ENCODE data around the gene RAP1A.
A peak's percentile ranks its signal among the peaks of the same experiment; 100 is the strongest.

RAP1A gene

GRCh38 chr1:111734426-111734825 lies 114.8 kb downstream of the RAP1A start:
- Histone ChIP-seq H3K36me3 (ENCODE audit: control insufficient read depth in 1 of 2, insufficient read depth in 2 of 2, low read depth in 1 of 2, low read length in 2 of 2) (peaks cover 6 to 28% of the 10 kb centered on the region in 2 experiments), H2BK120ac (ENCODE audit: low read depth, low read length) (no peak overlapping the region), H3K14ac (ENCODE audit: low read length in 2 of 2) (no peak overlapping the region), H2AK5ac (ENCODE audit: low read length, severe bottlenecking) (no peak overlapping the region), H2BK15ac (ENCODE audit: low read depth, poor library complexity, severe bottlenecking) (peak overlapping the region; percentile 3), H2AFZ (ENCODE audit: low read depth, low read length) (no peak overlapping the region), H3K23ac (ENCODE audit: low read length in 2 of 2) (peak overlapping the region in 1 of 2 experiments; percentile 7), H3K27me3 (ENCODE audit: control insufficient read depth in 1 of 2, insufficient read depth in 1 of 2, low read length in 2 of 2) (no peaks in the 10 kb centered on the region), H3K4ac (ENCODE audit: low read depth in 1 of 2, low read length in 2 of 2) (peak overlapping the region in 1 of 2 experiments; percentile 6), H3K79me1 (replicated peaks; ENCODE audit: low read length, poor library complexity, severe bottlenecking) (peaks cover 24% of the 10 kb centered on the region), H3K9me3 (ENCODE audit: control insufficient read depth, low read length) (no peaks in the 10 kb centered on the region), H3K4me3 (ENCODE audit: insufficient read depth in 1 of 2, low read depth in 1 of 2, low read length in 2 of 2) (peak overlapping the region in 1 of 2 experiments; percentile 41), H4K91ac (ENCODE audit: low read length) (peak overlapping the region; percentile 93), H4K8ac (ENCODE audit: low read length) (peak overlapping the region; percentile 85), H2BK5ac (ENCODE audit: low read depth, low read length, poor library complexity, severe bottlenecking) (no peak overlapping the region), H3K9ac (ENCODE audit: low read length) (peak overlapping the region; percentile 80), H3K27ac (ENCODE audit: low read length, poor library complexity, severe bottlenecking) (no peak overlapping the region), H3K4me1 (ENCODE audit: control insufficient read depth, insufficient read depth, low read depth, low read length) (peaks cover 28% of the 10 kb centered on the region), H3K18ac (ENCODE audit: low read depth in 1 of 2, low read length in 2 of 2) (peak overlapping the region; percentile 50 to 89), H2BK12ac (ENCODE audit: low read length in 2 of 2) (peak overlapping the region; percentile 15 to 16), H3K4me2 (ENCODE audit: low read length, poor library complexity, severe bottlenecking) (no peak overlapping the region)
- DNase-seq = no peak
- WGBS = 96% methylated on average over 3 of the region's 3 CpGs

- no peak overlapping the region for H2AFZ ChIP-seq (ENCODE audit: low read depth, low read length)
- H3K23ac ChIP-seq (ENCODE audit: low read length in 2 of 2) = peak overlapping the region in 1 of 2 experiments; percentile 7
- H3K27me3 ChIP-seq (ENCODE audit: control insufficient read depth in 1 of 2, insufficient read depth in 1 of 2, low read length in 2 of 2) = no peaks in the 10 kb centered on the region
- 98% methylated on average over 2 of the region's 3 CpGs for WGBS
- no peak overlapping the region for H3K4me2 ChIP-seq (ENCODE audit: low read length, poor library complexity, severe bottlenecking)
- H2AK5ac ChIP-seq (ENCODE audit: low read length, severe bottlenecking) = no peak overlapping the region
- no peak overlapping the region for H4K8ac ChIP-seq (ENCODE audit: low read length)
- H3K18ac ChIP-seq (ENCODE audit: low read depth in 1 of 2, low read length in 2 of 2) = peak overlapping the region in 1 of 2 experiments; percentile 89
- peak overlapping the region; percentile 3 for H2BK15ac ChIP-seq (ENCODE audit: low read depth, poor library complexity, severe bottlenecking)
- H2BK120ac ChIP-seq (ENCODE audit: low read depth, low read length) = no peak overlapping the region
- DNase-seq = no peak
- peaks cover 24% of the 10 kb centered on the region for H3K79me1 ChIP-seq (replicated peaks; ENCODE audit: low read length, poor library complexity, severe bottlenecking)
- peak overlapping the region in 1 of 2 experiments; percentile 41 for H3K4me3 ChIP-seq (ENCODE audit: insufficient read depth in 1 of 2, low read depth in 1 of 2, low read length in 2 of 2)
- no peak overlapping the region for H3K14ac ChIP-seq (ENCODE audit: low read length in 2 of 2)
- H3K36me3 ChIP-seq (ENCODE audit: control insufficient read depth in 1 of 2, insufficient read depth in 2 of 2, low read depth in 1 of 2, low read length in 2 of 2) = peaks cover 6 to 28% of the 10 kb centered on the region in 2 experiments
- no peak overlapping the region for H3K4ac ChIP-seq (ENCODE audit: low read depth in 1 of 2, low read length in 2 of 2)
- no peak overlapping the region for H3K27ac ChIP-seq (ENCODE audit: low read length, poor library complexity, severe bottlenecking)
- no peak overlapping the region for H2BK5ac ChIP-seq (ENCODE audit: low read depth, low read length, poor library complexity, severe bottlenecking)
- no peaks in the 10 kb centered on the region for H3K9me3 ChIP-seq (ENCODE audit: control insufficient read depth, low read length)
- H3K9ac ChIP-seq (ENCODE audit: low read length) = no peak overlapping the region
- peaks cover 28% of the 10 kb centered on the region for H3K4me1 ChIP-seq (ENCODE audit: control insufficient read depth, insufficient read depth, low read depth, low read length)
- H2BK12ac ChIP-seq (ENCODE audit: low read length in 2 of 2) = peak overlapping the region in 1 of 2 experiments; percentile 31
- H4K91ac ChIP-seq (ENCODE audit: low read length) = no peak overlapping the region
These were observed 115.3 kb downstream of the RAP1A start for GRCh38 chr1:111734856-111735255.

GRCh38 chr1:111735321-111735720 lies 115.7 kb downstream of the RAP1A start:
- no peak overlapping the region for H2BK15ac ChIP-seq (ENCODE audit: low read depth, poor library complexity, severe bottlenecking)
- H2BK120ac ChIP-seq (ENCODE audit: low read depth, low read length) = no peak overlapping the region
- H4K91ac ChIP-seq (ENCODE audit: low read length) = no peak overlapping the region
- H3K27me3 ChIP-seq (ENCODE audit: control insufficient read depth in 1 of 2, insufficient read depth in 1 of 2, low read length in 2 of 2) = no peaks in the 10 kb centered on the region
- H3K27ac ChIP-seq (ENCODE audit: low read length, poor library complexity, severe bottlenecking) = no peak overlapping the region
- H3K36me3 ChIP-seq (ENCODE audit: control insufficient read depth in 1 of 2, insufficient read depth in 2 of 2, low read depth in 1 of 2, low read length in 2 of 2) = peaks cover 5 to 24% of the 10 kb centered on the region in 2 experiments
- no peak for DNase-seq
- no peak overlapping the region for H3K14ac ChIP-seq (ENCODE audit: low read length in 2 of 2)
- no peak overlapping the region for H3K18ac ChIP-seq (ENCODE audit: low read depth in 1 of 2, low read length in 2 of 2)
- H3K4ac ChIP-seq (ENCODE audit: low read depth in 1 of 2, low read length in 2 of 2) = peak overlapping the region in 1 of 2 experiments; percentile 65
- H2AFZ ChIP-seq (ENCODE audit: low read depth, low read length) = no peak overlapping the region
- peak overlapping the region in 1 of 2 experiments; percentile 78 for H2BK12ac ChIP-seq (ENCODE audit: low read length in 2 of 2)
- WGBS = 92% methylated on average over 1 of the region's 4 CpGs
- H4K8ac ChIP-seq (ENCODE audit: low read length) = no peak overlapping the region
- H3K9ac ChIP-seq (ENCODE audit: low read length) = peak overlapping the region; percentile 27
- H3K79me1 ChIP-seq (replicated peaks; ENCODE audit: low read length, poor library complexity, severe bottlenecking) = peaks cover 23% of the 10 kb centered on the region
- peaks cover 28% of the 10 kb centered on the region for H3K4me1 ChIP-seq (ENCODE audit: control insufficient read depth, insufficient read depth, low read depth, low read length)
- H3K4me3 ChIP-seq (ENCODE audit: insufficient read depth in 1 of 2, low read depth in 1 of 2, low read length in 2 of 2) = peak overlapping the region in 1 of 2 experiments; percentile 15
- H3K23ac ChIP-seq (ENCODE audit: low read length in 2 of 2) = no peak overlapping the region
- no peak overlapping the region for H2AK5ac ChIP-seq (ENCODE audit: low read length, severe bottlenecking)
- H2BK5ac ChIP-seq (ENCODE audit: low read depth, low read length, poor library complexity, severe bottlenecking) = no peak overlapping the region
- H3K4me2 ChIP-seq (ENCODE audit: low read length, poor library complexity, severe bottlenecking) = no peak overlapping the region
- H3K9me3 ChIP-seq (ENCODE audit: control insufficient read depth, low read length) = no peaks in the 10 kb centered on the region

GRCh38 chr1:111735858-111736544 lies 116.4 kb downstream of the RAP1A start:
- no peak overlapping the region for H4K91ac ChIP-seq (ENCODE audit: low read length)
- peak overlapping the region; percentile 54 to 58 for H3K18ac ChIP-seq (ENCODE audit: low read depth in 1 of 2, low read length in 2 of 2)
- H2BK15ac ChIP-seq (ENCODE audit: low read depth, poor library complexity, severe bottlenecking) = no peak overlapping the region
- H3K27me3 ChIP-seq (ENCODE audit: control insufficient read depth in 1 of 2, insufficient read depth in 1 of 2, low read length in 2 of 2) = no peaks in the 10 kb centered on the region
- peaks cover 28% of the 10 kb centered on the region for H3K4me1 ChIP-seq (ENCODE audit: control insufficient read depth, insufficient read depth, low read depth, low read length)
- peak; percentile 62 for DNase-seq
- H3K14ac ChIP-seq (ENCODE audit: low read length in 2 of 2) = peak overlapping the region in 1 of 2 experiments; percentile 61
- no peak overlapping the region for H3K4me2 ChIP-seq (ENCODE audit: low read length, poor library complexity, severe bottlenecking)
- no peak overlapping the region for H2BK5ac ChIP-seq (ENCODE audit: low read depth, low read length, poor library complexity, severe bottlenecking)
- no peak overlapping the region for H4K8ac ChIP-seq (ENCODE audit: low read length)
- peak overlapping the region in 1 of 2 experiments; percentile 24 for H3K23ac ChIP-seq (ENCODE audit: low read length in 2 of 2)
- H3K4ac ChIP-seq (ENCODE audit: low read depth in 1 of 2, low read length in 2 of 2) = peak overlapping the region in 1 of 2 experiments; percentile 65
- H2AK5ac ChIP-seq (ENCODE audit: low read length, severe bottlenecking) = peak overlapping the region; percentile 10
- no peak overlapping the region for H2AFZ ChIP-seq (ENCODE audit: low read depth, low read length)
- H3K79me1 ChIP-seq (replicated peaks; ENCODE audit: low read length, poor library complexity, severe bottlenecking) = peaks cover 18% of the 10 kb centered on the region
- 42% methylated on average over 8 of the region's 8 CpGs for WGBS
- H3K9me3 ChIP-seq (ENCODE audit: control insufficient read depth, low read length) = no peaks in the 10 kb centered on the region
- H3K27ac ChIP-seq (ENCODE audit: low read length, poor library complexity, severe bottlenecking) = no peak overlapping the region
- H3K9ac ChIP-seq (ENCODE audit: low read length) = peak overlapping the region; percentile 27
- peak overlapping the region in 1 of 2 experiments; percentile 89 for H3K4me3 ChIP-seq (ENCODE audit: insufficient read depth in 1 of 2, low read depth in 1 of 2, low read length in 2 of 2)
- H3K36me3 ChIP-seq (ENCODE audit: control insufficient read depth in 1 of 2, insufficient read depth in 2 of 2, low read depth in 1 of 2, low read length in 2 of 2) = peaks cover 4 to 20% of the 10 kb centered on the region in 2 experiments
- H2BK120ac ChIP-seq (ENCODE audit: low read depth, low read length) = peak overlapping the region; percentile 19
- peak overlapping the region; percentile 29 to 78 for H2BK12ac ChIP-seq (ENCODE audit: low read length in 2 of 2)

Data from mesenchymal stem cell (in vitro differentiated cells and primary cell).